Measurements from ENCODE around the gene WSCD1.

WSCD1 gene

GRCh38 chr17:6040504-6040903 lies 29.7 kb upstream of the WSCD1 start:
- Histone ChIP-seq H3K4me3 (no peak overlapping the region), H3K36me3 (ENCODE audit: insufficient read depth, low read length) (no peaks in the 10 kb centered on the region), H3K27ac (no peak overlapping the region), H3K9me3 (ENCODE audit: low read depth, low read length) (no peaks in the 10 kb centered on the region), H3K9ac (ENCODE audit: insufficient read length) (no peak overlapping the region)
- TF ChIP-seq EZH2 (IDR thresholded peaks at IDR 0.05) (no peak), POLR2AphosphoS5 (IDR thresholded peaks at IDR 0.05; ENCODE audit: borderline replicate concordance, low read depth, low read length) (no peak), FOXP2 (optimal IDR thresholded peaks at IDR 0.05; ENCODE audit: control extremely low read depth, extremely low read length, insufficient read depth) (no peak)
- no peak for DNase-seq (ENCODE audit: low read depth, low spot score)

GRCh38 chr17:6041246-6041645 lies 28.9 kb upstream of the WSCD1 start:
- Histone ChIP-seq H3K27ac (no peak overlapping the region), H3K4me3 (no peak overlapping the region), H3K36me3 (ENCODE audit: insufficient read depth, low read length) (no peaks in the 10 kb centered on the region), H3K9me3 (ENCODE audit: low read depth, low read length) (no peaks in the 10 kb centered on the region), H3K9ac (ENCODE audit: insufficient read length) (no peak overlapping the region)
- no peak for DNase-seq (ENCODE audit: low read depth, low spot score)
- no peak for TF ChIP-seq EZH2 (IDR thresholded peaks at IDR 0.05)
- no peak for TF ChIP-seq FOXP2 (optimal IDR thresholded peaks at IDR 0.05; ENCODE audit: control extremely low read depth, extremely low read length, insufficient read depth)
- TF ChIP-seq POLR2AphosphoS5 (IDR thresholded peaks at IDR 0.05; ENCODE audit: borderline replicate concordance, low read depth, low read length) = no peak

GRCh38 chr17:6043405-6043804 lies 26.8 kb upstream of the WSCD1 start:
- no peak overlapping the region for H3K9ac ChIP-seq (ENCODE audit: insufficient read length)
- H3K4me3 ChIP-seq = no peak overlapping the region
- no peaks in the 10 kb centered on the region for H3K9me3 ChIP-seq (ENCODE audit: low read depth, low read length)
- DNase-seq (ENCODE audit: low read depth, low spot score) = no peak
- no peaks in the 10 kb centered on the region for H3K36me3 ChIP-seq (ENCODE audit: insufficient read depth, low read length)
- TF ChIP-seq FOXP2 (optimal IDR thresholded peaks at IDR 0.05; ENCODE audit: control extremely low read depth, extremely low read length, insufficient read depth) = no peak
- H3K27ac ChIP-seq = no peak overlapping the region

- H3K27ac ChIP-seq = no peak overlapping the region
- TF ChIP-seq FOXP2 (optimal IDR thresholded peaks at IDR 0.05; ENCODE audit: control extremely low read depth, extremely low read length, insufficient read depth) (no peak), EZH2 (IDR thresholded peaks at IDR 0.05) (no peak), POLR2AphosphoS5 (IDR thresholded peaks at IDR 0.05; ENCODE audit: borderline replicate concordance, low read depth, low read length) (no peak)
- no peak for DNase-seq (ENCODE audit: low read depth, low spot score)
These were observed 25.9 kb upstream of the WSCD1 start for GRCh38 chr17:6044261-6044660.

DNA sequence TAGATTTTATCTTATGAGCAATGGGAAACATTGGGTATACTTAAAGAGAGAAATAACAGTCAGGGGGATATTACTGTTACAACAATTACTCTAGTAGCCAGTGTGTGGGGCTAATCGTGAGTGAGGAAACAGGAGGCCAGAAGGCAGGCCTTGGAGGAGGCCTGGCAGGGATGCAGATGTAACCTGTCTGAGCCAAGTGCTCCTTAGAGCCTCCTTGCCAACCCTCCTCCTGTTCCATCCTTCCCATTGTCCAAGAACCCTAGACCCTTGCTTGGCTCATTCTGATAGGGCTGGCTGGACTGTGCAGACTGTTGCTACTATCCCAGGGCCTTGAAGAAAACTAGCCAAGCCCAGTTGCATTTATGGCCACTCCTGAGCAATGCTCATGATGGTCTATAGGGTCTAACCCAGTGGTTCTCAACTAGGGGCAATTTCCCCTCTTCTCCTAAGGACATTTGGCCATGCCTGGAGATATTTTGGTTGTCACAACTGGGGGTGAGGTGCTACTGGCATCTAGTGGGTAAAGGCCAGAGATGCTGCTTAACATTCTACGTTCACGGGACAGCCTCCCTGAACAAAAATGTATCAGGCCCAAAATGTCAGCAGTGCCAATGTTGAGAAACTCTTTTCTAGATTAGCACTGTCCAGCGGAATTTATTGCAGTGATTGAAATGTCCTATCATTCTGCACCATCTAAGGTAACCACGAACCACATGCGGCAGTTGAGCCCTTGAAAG lies 24.4 kb upstream of the WSCD1 start:
- H3K9ac ChIP-seq (ENCODE audit: insufficient read length) = no peak overlapping the region
- no peak for TF ChIP-seq EZH2 (IDR thresholded peaks at IDR 0.05)
- no peak for TF ChIP-seq POLR2AphosphoS5 (IDR thresholded peaks at IDR 0.05; ENCODE audit: borderline replicate concordance, low read depth, low read length)
- no peak for TF ChIP-seq FOXP2 (optimal IDR thresholded peaks at IDR 0.05; ENCODE audit: control extremely low read depth, extremely low read length, insufficient read depth)

More at GRCh38 chr17:6044261-6044660, 25.9 kb upstream of the WSCD1 start:
- H3K4me3 ChIP-seq = no peak overlapping the region
- no peaks in the 10 kb centered on the region for H3K9me3 ChIP-seq (ENCODE audit: low read depth, low read length)
- H3K36me3 ChIP-seq (ENCODE audit: insufficient read depth, low read length) = no peaks in the 10 kb centered on the region
- H3K9ac ChIP-seq (ENCODE audit: insufficient read length) = no peak overlapping the region

DNA sequence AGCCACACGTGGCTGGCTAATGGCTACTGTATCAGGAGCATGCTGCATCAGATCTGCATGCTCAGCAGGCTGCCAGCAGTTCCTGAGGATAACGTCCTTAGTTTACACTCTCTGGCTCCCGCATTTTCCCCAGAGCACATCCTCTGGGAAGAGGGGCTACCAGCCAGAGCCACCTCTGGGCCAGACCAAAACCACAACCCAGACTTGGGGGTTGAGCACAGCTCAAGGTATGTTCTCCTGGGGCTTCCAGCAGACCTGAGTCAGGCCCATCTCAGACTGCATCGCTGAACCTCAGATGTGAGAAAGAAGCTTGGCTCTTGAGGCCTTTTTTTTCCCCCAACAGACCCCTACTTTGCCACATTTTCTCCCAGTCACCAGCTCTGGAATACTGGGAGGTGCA lies 23.7 kb upstream of the WSCD1 start:
- Histone ChIP-seq H3K9ac (ENCODE audit: insufficient read length) (no peak overlapping the region), H3K36me3 (ENCODE audit: insufficient read depth, low read length) (no peaks in the 10 kb centered on the region), H3K9me3 (ENCODE audit: low read depth, low read length) (no peaks in the 10 kb centered on the region), H3K27ac (no peak overlapping the region), H3K4me3 (no peak overlapping the region)
- no peak for DNase-seq (ENCODE audit: low read depth, low spot score)
- TF ChIP-seq FOXP2 (optimal IDR thresholded peaks at IDR 0.05; ENCODE audit: control extremely low read depth, extremely low read length, insufficient read depth) (no peak), EZH2 (IDR thresholded peaks at IDR 0.05) (no peak), POLR2AphosphoS5 (IDR thresholded peaks at IDR 0.05; ENCODE audit: borderline replicate concordance, low read depth, low read length) (no peak)

More for the DNA sequence above, 24.4 kb upstream of the WSCD1 start:
- Histone ChIP-seq H3K27ac (no peak overlapping the region), H3K4me3 (no peak overlapping the region), H3K36me3 (ENCODE audit: insufficient read depth, low read length) (no peaks in the 10 kb centered on the region), H3K9me3 (ENCODE audit: low read depth, low read length) (no peaks in the 10 kb centered on the region)
- no peak for DNase-seq (ENCODE audit: low read depth, low spot score)

DNA sequence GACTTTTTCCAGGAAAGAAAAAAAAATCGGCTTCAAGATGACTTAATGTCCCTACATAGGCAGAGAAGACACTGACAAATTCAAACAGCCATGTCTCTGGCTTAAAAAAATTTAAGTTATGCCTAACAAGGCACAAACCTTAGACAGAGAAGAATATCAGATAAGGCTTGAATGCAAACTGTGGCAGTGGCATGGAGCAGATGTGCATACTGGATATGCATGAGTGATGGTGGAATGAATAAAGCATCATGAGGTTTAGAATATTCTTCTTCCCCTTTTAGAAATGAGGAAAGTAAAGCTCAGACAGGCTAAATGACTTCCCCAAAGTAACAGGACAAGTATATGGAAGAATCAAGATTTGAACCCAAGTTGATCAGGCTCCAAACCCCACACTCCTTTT lies 23.2 kb upstream of the WSCD1 start:
- Histone ChIP-seq H3K4me3 (no peak overlapping the region), H3K27ac (no peak overlapping the region), H3K9ac (ENCODE audit: insufficient read length) (no peak overlapping the region), H3K9me3 (ENCODE audit: low read depth, low read length) (no peaks in the 10 kb centered on the region), H3K36me3 (ENCODE audit: insufficient read depth, low read length) (no peaks in the 10 kb centered on the region)
- DNase-seq (ENCODE audit: low read depth, low spot score) = no peak
- TF ChIP-seq FOXP2 (optimal IDR thresholded peaks at IDR 0.05; ENCODE audit: control extremely low read depth, extremely low read length, insufficient read depth) = no peak

GRCh38 chr17:6047966-6048365 lies 22.2 kb upstream of the WSCD1 start:
- no peak for TF ChIP-seq EZH2 (IDR thresholded peaks at IDR 0.05)
- TF ChIP-seq POLR2AphosphoS5 (IDR thresholded peaks at IDR 0.05; ENCODE audit: borderline replicate concordance, low read depth, low read length) = no peak
- no peak for TF ChIP-seq FOXP2 (optimal IDR thresholded peaks at IDR 0.05; ENCODE audit: control extremely low read depth, extremely low read length, insufficient read depth)
- Histone ChIP-seq H3K27ac (no peak overlapping the region), H3K9ac (ENCODE audit: insufficient read length) (no peak overlapping the region), H3K4me3 (no peak overlapping the region), H3K9me3 (ENCODE audit: low read depth, low read length) (no peaks in the 10 kb centered on the region), H3K36me3 (ENCODE audit: insufficient read depth, low read length) (no peaks in the 10 kb centered on the region)
- no peak for DNase-seq (ENCODE audit: low read depth, low spot score)

DNA sequence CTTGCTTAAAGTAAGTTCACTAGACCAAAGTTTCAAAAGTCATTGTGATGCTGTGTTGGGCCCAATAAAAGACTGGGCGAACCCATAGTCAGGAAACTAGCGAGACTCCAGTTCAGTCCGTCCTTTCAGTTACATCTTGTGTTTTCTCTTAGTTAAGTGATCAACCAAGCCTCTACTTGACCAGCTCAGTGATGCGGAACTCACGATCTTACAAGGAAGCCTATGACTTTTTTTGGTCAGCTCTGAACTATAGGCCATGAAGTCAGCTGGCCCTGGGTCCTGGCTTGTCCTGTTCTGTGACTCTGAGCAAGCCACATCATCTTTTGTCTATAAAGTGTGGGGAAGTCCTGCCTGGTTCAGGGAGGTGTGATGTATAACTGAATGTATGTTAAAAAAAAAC lies 21.7 kb upstream of the WSCD1 start:
- H3K27ac ChIP-seq = no peak overlapping the region
- H3K9ac ChIP-seq (ENCODE audit: insufficient read length) = no peak overlapping the region
- H3K36me3 ChIP-seq (ENCODE audit: insufficient read depth, low read length) = no peaks in the 10 kb centered on the region
- H3K4me3 ChIP-seq = no peak overlapping the region
- TF ChIP-seq FOXP2 (optimal IDR thresholded peaks at IDR 0.05; ENCODE audit: control extremely low read depth, extremely low read length, insufficient read depth) = no peak
- no peak for TF ChIP-seq EZH2 (IDR thresholded peaks at IDR 0.05)
- no peak for TF ChIP-seq POLR2AphosphoS5 (IDR thresholded peaks at IDR 0.05; ENCODE audit: borderline replicate concordance, low read depth, low read length)
- no peaks in the 10 kb centered on the region for H3K9me3 ChIP-seq (ENCODE audit: low read depth, low read length)
- no peak for DNase-seq (ENCODE audit: low read depth, low spot score)
